Tibial nerve (tissue), 4 donors: ENCODE results near the gene SLC25A20. TPM values are rescaled to one million over a fixed set of nuclear protein-coding genes. Genes with fewer than 3 reads are reported as not detected.

Experiments used
- DNase-seq, 2 donors: peaks; one replicate each; pipeline ENCODE4 v3.0.0-alpha.2; 2019; ENCODE audit warnings: low spot score in 2 of 2
- H3K27ac ChIP-seq, 4 donors: fragments of 200-600 bp; sonication (generic) in 3 of 4; one replicate each; pipeline ENCODE4 v1.5.1; 2017 to 2019; ENCODE audit warnings: mild to moderate bottlenecking in 1 of 4
- H3K27me3 ChIP-seq, 2 donors: fragments of 200-600 bp; sonication (generic) in 1 of 2; one replicate each; pipeline versions ENCODE4 v1.5.1 to v1.6.0; 2017 to 2019
- H3K36me3 ChIP-seq, 3 donors: fragments of 200-600 bp; sonication (generic); one replicate each; pipeline ENCODE4 v1.5.1; 2018 to 2019
- H3K4me1 ChIP-seq, 4 donors: fragments of 200-600 bp; sonication (generic) in 3 of 4; one replicate each; pipeline ENCODE4 v1.5.1; 2017 to 2019
- H3K4me3 ChIP-seq, 4 donors: fragments of 200-600 bp; sonication (generic) in 3 of 4; one replicate each; pipeline ENCODE4 v1.5.1; 2017 to 2019; ENCODE audit warnings: mild to moderate bottlenecking in 1 of 4, moderate library complexity in 1 of 4
- H3K9me3 ChIP-seq, 4 donors: fragments of 200-600 bp; sonication (generic) in 3 of 4; one replicate each; pipeline ENCODE4 v1.5.1; 2017 to 2019
- CTCF ChIP-seq, 5 experiments: fragments of 200-600 bp in 3 of 5; fragments of 450-650 bp in 2 of 5; sonication (generic) in 3 of 5; IDR thresholded peaks; one replicate each; pipeline ENCODE4 v1.5.1; 2016 to 2019; ENCODE audit warnings: antibody characterized with exemption in 5 of 5, mild to moderate bottlenecking in 3 of 5, moderate library complexity in 2 of 5
- EP300 ChIP-seq, 2 donors: sonication (generic); formaldehyde crosslinking; IDR thresholded peaks; one replicate each; pipeline ENCODE4 v1.6.1; 2017; ENCODE audit warnings: antibody characterized with exemption in 2 of 2, mild to moderate bottlenecking in 1 of 2
- POLR2A ChIP-seq, 2 donors: fragments of 450-650 bp; IDR thresholded peaks; one replicate each; pipeline ENCODE4 v1.6.1; 2017; ENCODE audit warnings: antibody characterized with exemption in 2 of 2, mild to moderate bottlenecking in 2 of 2, moderate library complexity in 2 of 2
- WGBS, 2 donors: methylation state at CpG; one replicate each; pipeline ENCODE4 v1.1.5; 2018; 5-methylcytosine and 5-hydroxymethylcytosine counted together
- total RNA-seq, 4 donors: library from RNA; depleted of rRNA; stranded (reverse); fragments of >200 nt; gene quantifications; one replicate each; pipeline ENCODE4 v1.1.0, GENCODE V29; 2016

SLC25A20 gene
- total RNA-seq, 4 donors from 2014 or later = 19.6 to 39.3 (median 22.1) TPM

- 92 to 97% methylated on average over 7 of the region's 7 CpGs for WGBS, 2 donors
- Histone ChIP-seq H3K27ac (no peak overlapping the region), H3K4me1 (peaks cover 0 to 23% (median 3%) of the 10 kb centered on the region in 4 donors), H3K27me3 (no peaks in the 10 kb centered on the region), H3K9me3 (no peaks in the 10 kb centered on the region), H3K36me3 (peaks cover 0 to 6% (median 0%) of the 10 kb centered on the region in 3 donors), H3K4me3 (no peak overlapping the region)
- TF ChIP-seq POLR2A (IDR thresholded peaks at IDR 0.05) = no peak
- TF ChIP-seq CTCF (IDR thresholded peaks at IDR 0.05) = no peak
- TF ChIP-seq EP300 (IDR thresholded peaks at IDR 0.05) = no peak
- DNase-seq = no peak
These were observed 79.2 kb downstream of the SLC25A20 start for GRCh38 chr3:48819234-48820221.

DNA sequence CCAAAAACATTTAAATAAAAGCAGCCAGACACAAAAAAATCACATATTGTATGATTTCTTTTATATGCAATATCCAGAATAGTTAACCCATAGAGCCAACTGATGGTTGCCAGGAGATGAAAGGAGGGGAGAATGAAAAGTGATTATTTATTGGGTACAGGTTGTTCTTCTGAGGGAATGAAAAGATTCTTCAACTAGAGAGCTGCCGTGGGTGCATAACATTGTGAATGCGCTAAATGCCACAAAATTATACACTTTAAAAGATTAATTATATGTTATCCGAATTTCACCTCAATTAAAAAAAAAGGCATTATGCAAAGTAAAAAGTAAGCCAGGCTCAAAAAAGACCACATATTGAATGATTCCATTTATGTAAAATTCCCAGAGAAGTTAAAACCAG, 87.2 kb downstream of the SLC25A20 start:
- Histone ChIP-seq H3K9me3 (no peaks in the 10 kb centered on the region), H3K27ac (no peak overlapping the region), H3K4me1 (peaks cover 0 to 15% (median 0%) of the 10 kb centered on the region in 4 donors), H3K27me3 (no peaks in the 10 kb centered on the region), H3K36me3 (no peaks in the 10 kb centered on the region), H3K4me3 (no peak overlapping the region)
- WGBS, 2 donors = 67 to 75% methylated on average over 3 of the region's 3 CpGs
- DNase-seq = no peak
- TF ChIP-seq EP300 (IDR thresholded peaks at IDR 0.05) = no peak
- TF ChIP-seq POLR2A (IDR thresholded peaks at IDR 0.05) = no peak
- TF ChIP-seq CTCF (IDR thresholded peaks at IDR 0.05) = no peak

Other genes with a start within 250 kb of the SLC25A20 start
- 10 to 100 TPM in 1 of 4 donors, 1 to 10 TPM in 2, under 1 TPM in 1; 0.87 to 13.5 (median 1.5) TPM for gene CELSR3, start 236.0 kb downstream of the SLC25A20 start, total RNA-seq
- gene NCKIPSD, start 213.0 kb downstream of the SLC25A20 start, total RNA-seq = 10 to 100 TPM; 32.4 to 88.5 (median 51.8) TPM
- 100 to 1,000 TPM; 130 to 202 (median 171) TPM for gene IP6K2, start 181.7 kb downstream of the SLC25A20 start, total RNA-seq
- 10 to 100 TPM; 26.9 to 37.5 (median 32.4) TPM for gene PRKAR2A, start 51.0 kb downstream of the SLC25A20 start, total RNA-seq
- 100 to 1,000 TPM in 2 of 4 donors, 10 to 100 TPM in 2; 68.8 to 115 (median 94.4) TPM for gene ARIH2, start 20.0 kb upstream of the SLC25A20 start, total RNA-seq
- 10 to 100 TPM; 76.4 to 99.0 (median 88.8) TPM for gene P4HTM, start 91.4 kb upstream of the SLC25A20 start, total RNA-seq
- gene WDR6, start 108.5 kb upstream of the SLC25A20 start, total RNA-seq = 100 to 1,000 TPM in 3 of 4 donors, 10 to 100 TPM in 1; 95.3 to 138 (median 117) TPM
- 10 to 100 TPM; 35.7 to 48.6 (median 43.8) TPM for gene DALRD3, start 119.7 kb upstream of the SLC25A20 start, total RNA-seq
- gene NDUFAF3, start 123.2 kb upstream of the SLC25A20 start, total RNA-seq = 100 to 1,000 TPM; 116 to 122 (median 118) TPM
- 100 to 1,000 TPM; 108 to 156 (median 128) TPM for gene IMPDH2, start 130.5 kb upstream of the SLC25A20 start, total RNA-seq
- gene QRICH1, start 195.2 kb upstream of the SLC25A20 start, total RNA-seq = 10 to 100 TPM; 66.2 to 93.9 (median 82.6) TPM
- gene QARS1, start 205.9 kb upstream of the SLC25A20 start, total RNA-seq = 100 to 1,000 TPM; 137 to 227 (median 161) TPM
- gene USP19, start 221.9 kb upstream of the SLC25A20 start, total RNA-seq = 100 to 1,000 TPM in 1 of 4 donors, 10 to 100 TPM in 3; 72.3 to 113 (median 83.6) TPM
- 100 to 1,000 TPM; 589 to 844 (median 649) TPM for gene LAMB2, start 234.2 kb upstream of the SLC25A20 start, total RNA-seq